Esophagus squamous epithelium (tissue), 4 donors: ENCODE data around the gene DCTN3.

Experiments used
- POLR2A ChIP-seq, 4 donors: fragments of 450-650 bp; IDR thresholded peaks; one replicate each; pipeline ENCODE4 v1.6.1; 2017; ENCODE audit warnings: antibody characterized with exemption in 4 of 4, mild to moderate bottlenecking in 4 of 4, moderate library complexity in 3 of 4
- TF ChIP-seq, protein P1 (sequence below), 6 experiments: fragments of 450-650 bp in 4 of 6; fragments of 200-600 bp in 2 of 6; sonication (generic) in 2 of 6; IDR thresholded peaks; one replicate each; pipeline ENCODE4 v1.5.1; 2016 to 2019; ENCODE audit warnings: antibody characterized with exemption in 6 of 6, mild to moderate bottlenecking in 4 of 6, moderate library complexity in 4 of 6

DNA sequence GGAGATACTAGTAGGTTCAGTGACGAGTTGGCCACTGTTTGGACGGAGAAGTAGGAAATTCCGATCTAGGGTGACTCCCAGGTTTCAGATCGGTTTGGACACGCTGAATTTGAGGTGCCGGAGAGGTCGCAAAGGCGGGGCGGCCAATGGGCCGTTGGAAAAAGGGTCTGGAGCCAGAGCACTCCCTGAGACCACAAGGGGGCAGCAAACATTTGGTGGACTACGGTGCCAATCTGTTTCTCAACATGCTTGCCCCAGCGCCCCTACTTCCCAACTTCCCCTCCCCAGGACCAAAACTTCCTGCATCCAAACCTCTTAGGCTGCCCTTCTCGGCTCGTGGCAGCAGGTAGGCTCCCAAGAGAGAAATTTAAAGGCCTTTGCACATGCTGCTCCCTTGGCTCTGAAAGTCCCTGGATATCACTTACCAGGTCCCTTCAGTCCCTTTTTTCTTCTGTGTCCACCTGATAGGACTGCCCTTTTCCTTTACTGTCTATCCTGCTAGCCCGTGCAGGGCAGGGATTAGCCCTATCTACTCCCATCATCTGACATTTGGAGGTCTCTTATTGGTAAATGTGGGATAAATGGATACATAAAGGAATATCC, 7.4 kb downstream of the DCTN3 start:
- no peak for TF ChIP-seq POLR2A (IDR thresholded peaks at IDR 0.05)
- TF ChIP-seq, protein P1, sequence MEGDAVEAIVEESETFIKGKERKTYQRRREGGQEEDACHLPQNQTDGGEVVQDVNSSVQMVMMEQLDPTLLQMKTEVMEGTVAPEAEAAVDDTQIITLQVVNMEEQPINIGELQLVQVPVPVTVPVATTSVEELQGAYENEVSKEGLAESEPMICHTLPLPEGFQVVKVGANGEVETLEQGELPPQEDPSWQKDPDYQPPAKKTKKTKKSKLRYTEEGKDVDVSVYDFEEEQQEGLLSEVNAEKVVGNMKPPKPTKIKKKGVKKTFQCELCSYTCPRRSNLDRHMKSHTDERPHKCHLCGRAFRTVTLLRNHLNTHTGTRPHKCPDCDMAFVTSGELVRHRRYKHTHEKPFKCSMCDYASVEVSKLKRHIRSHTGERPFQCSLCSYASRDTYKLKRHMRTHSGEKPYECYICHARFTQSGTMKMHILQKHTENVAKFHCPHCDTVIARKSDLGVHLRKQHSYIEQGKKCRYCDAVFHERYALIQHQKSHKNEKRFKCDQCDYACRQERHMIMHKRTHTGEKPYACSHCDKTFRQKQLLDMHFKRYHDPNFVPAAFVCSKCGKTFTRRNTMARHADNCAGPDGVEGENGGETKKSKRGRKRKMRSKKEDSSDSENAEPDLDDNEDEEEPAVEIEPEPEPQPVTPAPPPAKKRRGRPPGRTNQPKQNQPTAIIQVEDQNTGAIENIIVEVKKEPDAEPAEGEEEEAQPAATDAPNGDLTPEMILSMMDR (IDR thresholded peaks at IDR 0.05): peak; percentile 75 to 91 (median 82)
